Measurements from ENCODE around the gene BAIAP3.

Gene BAIAP3

DNA sequence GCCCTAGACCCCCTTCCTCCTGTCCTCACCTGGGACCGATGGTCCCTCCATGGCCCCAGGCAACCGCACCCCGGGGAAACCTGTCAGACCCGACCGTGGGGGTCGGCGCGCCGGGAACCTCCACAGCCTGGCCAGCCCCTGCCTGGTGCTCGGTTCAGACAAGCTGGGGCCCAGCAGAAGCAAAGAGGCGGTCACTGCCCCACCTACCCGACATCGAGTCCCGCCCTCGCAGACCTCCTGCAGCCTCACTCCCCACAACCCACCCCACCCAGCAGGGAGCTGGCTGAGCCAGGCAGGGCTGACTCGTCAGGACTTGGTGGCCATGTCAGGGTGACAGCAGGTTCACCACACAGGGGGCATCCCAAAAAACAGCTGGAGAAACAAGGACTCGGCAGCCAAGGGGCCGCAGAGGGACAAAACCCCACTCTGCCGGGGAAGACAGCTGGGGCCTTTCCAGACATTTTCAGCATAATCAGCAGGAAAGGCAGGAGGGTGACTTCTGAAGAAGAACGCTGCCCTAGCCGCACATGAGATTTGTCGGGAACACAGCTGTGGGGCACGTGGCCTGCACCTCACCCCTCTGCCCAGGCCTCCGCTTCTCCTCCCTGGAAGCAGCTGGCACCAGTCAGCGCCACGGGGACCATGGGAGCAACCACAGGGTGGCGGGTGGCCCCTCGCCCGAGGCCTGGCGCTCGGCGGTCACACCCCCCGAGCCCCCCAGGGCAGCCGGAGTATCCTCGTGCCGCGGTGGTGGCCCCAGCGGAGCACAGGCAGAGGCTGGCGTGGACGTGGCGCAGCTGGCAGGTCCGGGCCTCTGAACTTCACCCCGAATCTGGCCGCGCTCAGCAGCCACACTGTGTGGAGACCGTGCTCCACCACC lies 41.2 kb downstream of the BAIAP3 start:
- DNase-seq, result no peak

DNA sequence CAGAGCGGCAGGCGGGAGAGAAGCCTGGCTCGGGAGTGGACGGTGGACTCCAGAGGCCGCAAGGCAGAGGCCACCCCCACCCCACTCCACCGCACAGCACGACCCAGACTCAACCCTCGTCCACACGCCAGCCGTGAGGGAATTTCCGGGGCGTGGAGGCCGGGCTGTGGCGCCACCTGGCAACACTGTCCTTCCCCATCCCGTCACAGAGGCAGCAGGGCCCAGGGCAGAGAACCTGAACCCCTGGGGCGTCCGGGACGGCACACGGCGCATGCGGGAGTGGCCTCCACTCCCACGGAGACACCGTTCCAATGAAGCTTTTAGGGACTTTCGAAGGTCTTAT lies 41.8 kb downstream of the BAIAP3 start:
- no peak for DNase-seq

DNA sequence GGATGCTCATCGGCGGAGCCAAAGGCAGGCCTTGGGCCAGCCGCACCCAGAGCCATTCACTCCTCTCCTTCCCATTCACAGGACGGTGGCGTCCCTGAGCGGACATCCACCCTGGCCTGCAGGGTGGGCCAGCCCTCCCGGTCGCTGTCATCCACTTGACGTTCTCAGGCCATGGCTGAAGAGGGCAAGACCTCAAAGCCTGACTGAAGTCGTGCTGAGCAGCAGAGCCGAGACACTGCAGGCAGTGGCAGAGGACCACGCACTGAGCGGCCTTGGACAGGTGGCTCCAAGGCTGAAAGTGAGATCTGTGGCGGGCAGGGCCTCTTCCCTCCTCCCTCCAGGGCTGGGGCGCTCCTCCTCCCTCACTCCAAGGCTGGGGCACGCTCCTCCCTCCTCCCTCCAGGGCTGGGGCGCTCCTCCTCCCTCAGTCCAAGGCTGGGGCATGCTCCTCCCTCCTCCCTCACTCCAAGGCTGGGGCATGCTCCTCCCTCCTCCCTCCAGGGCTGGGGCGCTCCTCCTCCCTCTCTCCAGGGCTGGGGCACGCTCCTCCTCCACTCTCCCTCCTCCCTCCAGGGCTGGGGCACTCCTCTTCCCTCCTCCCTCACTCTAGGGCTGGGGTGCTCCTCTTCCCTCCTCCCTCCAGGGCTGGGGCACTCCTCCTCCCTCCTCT lies 42.4 kb downstream of the BAIAP3 start:
- DNase-seq, result no peak

DNA sequence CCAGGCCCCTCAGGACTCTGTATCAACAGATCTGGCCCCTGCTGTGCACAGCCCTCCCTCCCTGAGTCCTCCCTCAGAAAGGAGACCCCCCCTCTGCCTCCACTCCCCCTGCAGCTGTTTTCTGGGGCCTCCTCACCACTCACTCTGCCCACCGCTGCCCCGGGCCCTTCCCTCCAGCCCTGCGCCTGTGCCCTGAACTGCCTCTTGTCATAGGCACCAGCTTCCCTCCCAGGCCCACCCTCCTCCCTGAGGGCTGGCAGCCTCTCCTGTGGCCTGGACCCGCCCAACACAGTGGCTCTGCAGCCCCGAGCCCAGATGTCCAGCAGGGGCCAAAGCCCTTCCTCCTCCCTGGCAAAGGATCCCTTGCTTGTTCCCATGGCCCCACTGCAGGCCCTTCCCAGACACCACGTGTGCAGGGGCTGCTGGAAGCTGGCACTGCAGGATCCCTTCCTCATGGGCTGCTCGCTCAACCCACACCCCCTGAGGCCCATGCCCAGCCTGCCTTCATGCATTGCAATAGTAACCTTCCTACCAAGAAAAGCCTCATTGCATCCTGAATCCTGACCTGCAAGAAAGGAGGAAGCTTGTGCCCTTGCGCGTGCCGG lies 44.1 kb downstream of the BAIAP3 start:
- no peak for DNase-seq

DNA sequence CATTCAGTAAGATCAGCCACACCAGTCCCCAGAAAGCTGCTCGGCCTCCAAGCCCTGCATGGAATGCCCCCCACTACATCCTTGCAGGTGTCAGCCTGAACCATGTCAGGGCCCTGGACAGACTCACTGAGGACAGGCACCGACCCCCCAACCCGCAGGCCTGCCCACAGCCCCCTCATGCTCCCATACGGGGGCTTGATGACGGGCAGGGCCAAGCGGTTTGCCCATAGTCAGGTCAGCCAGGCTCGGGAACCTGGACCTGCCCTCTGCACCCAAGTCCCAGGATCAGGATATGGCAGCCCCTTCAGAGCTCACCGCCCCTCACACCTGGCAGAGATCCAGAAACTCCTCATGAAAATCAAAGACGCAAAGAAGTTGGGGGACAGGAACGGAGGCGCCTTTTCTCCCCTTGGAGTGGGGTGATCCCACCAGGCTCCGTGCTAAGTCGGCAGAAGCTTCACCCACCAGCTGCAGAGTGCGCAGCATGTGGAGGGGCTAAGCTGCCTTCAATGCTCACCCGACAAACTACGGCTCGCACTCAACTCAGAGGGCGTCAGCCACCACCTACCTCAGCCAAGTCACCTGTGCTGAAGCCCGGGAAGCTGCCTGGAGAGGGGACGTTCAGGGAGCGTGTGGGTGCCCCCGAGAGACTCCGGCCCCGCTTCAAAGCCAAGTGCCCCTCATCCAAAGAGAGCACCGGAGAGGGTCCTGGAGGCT lies 44.8 kb downstream of the BAIAP3 start:
- no peak for DNase-seq

DNA sequence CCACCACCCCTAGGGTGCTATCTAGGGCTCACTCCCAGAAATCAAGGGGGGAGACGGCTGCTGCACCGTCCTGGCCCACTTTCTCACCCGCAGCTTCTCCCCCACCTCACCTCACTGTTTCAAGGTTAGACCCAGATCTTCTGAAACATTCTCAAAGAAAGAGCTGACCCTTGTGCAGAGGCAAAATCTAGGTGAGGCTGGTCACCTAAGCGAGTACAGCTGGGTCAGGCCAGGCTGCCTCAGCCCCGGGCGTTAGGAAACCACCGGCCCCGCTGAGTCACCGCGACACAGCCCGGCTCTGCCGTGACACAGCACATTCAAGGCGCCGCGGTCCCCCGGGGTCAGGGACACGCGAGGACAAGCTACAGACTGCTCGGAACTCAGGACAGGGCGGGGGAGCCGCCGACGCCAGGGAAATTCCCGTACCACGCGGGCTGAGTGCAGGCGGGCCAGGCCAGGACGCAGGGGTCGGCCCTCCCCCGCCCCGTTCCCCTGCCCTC lies 45.4 kb downstream of the BAIAP3 start:
- peak; percentile 55 for DNase-seq

DNA sequence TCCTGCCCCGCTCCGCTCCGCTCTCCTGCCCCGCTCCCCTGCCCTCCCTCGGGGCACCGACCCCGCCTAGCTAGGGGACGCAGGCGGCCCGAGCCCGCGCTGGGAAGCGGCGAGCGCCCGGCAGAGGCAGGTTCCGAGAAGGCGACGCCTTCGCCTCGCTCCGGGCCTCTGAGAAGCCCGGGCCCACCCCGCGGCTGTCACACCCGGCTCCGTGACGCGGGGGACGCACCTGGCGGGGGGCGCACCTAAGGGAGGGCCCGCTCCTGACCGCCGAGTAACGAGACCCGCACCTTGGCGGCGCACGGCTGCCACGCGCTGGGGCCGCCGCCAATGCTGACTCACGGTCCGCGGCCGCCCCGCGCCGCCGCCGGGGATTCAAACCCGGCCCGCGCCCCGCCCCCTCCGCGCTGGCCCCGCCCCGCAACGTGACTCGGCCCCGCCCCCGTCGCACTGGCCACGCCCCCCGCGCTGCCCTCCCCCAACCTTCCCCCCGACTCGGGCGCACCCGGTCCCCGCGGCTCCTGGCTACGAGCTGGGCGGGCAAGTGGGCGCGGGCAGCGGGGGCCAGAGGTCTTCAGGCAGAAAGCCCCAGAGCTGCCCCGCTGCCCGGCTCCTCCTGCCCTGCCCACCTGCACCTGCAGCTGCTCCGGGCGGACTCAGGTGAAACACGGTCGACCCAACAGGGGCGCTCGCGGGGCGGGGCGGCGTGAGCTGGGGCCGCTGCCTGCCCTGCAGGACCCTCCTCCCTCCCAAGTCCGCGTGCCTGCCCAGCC lies 46.0 kb downstream of the BAIAP3 start:
- peak; percentile 47 for DNase-seq

DNA sequence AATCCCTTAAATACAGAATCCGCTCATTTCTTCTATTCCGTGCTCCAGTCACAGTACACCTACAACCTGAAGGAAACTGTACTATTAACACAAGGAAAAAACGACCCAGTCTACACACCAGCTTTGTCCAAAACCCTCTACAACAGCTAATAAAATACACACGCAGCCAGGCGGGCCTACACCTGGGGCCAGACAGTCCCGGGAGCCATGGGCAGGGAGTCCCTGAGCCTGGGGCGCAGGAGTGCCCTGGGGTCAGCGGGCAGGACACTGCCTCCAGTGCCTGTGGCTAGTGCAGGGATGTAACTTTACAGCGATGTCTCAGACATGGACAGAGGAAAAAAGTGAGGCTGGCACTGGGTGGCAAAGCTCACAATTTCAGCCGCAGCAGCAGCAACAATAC lies 46.8 kb downstream of the BAIAP3 start:
- DNase-seq, result no peak

DNA sequence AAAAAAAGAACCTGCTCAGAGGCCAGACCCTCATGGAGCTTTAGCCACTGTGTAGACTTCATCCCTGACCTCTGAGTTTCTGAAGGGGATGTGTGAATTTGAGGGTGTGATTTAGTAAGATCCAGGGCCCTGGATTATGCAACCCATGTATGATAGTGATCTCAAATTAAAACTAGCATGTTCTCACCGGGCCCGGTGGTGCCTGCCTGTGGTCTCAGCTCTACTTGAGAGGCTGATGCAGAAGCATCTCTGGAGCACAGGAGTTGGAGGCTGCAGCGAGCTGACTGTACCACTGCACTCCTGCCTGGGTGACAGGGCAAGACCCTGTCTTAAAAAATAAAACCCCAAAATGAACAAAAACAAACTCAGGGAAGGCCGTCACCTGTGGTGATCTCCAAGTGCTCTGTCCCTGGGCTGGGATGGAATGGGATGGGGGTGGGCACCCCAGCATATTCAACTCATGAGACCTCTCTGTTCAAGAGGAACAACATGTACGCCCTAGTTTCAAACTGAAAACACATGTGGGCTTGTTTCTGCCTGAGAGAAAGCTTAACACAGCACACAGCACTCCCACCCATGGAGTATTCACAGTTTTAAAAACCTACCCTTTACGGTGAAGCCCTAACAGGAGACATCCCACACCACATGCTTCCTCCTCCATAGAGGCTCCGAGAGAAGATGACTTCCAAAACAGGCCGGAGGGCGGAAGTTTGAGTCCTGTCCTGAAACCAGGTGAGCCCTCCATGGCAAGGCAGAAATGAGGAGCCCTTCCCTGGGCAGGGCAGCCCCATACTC lies 48.4 kb downstream of the BAIAP3 start:
- no peak for DNase-seq

DNA sequence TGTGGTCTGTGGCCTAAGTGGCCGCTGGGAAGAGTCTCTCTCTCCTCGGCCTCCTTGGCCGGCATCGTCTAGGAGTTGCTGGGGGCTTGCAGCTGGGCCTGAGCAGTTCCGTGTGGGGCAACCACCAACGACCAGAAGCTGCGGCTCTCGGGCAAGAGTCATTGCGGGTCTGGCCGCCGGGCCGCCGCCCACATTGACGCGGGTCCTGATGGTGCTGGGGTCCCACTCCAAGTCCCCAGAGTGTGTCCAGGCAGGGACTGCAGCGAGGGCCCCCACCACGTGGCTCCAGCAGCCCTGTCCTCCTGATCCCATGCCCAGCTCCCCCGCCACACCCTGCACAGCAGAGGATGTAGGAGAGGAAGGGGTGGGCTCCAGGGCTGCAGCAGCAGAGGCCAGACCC lies 50.1 kb downstream of the BAIAP3 start:
- no peak for DNase-seq

DNA sequence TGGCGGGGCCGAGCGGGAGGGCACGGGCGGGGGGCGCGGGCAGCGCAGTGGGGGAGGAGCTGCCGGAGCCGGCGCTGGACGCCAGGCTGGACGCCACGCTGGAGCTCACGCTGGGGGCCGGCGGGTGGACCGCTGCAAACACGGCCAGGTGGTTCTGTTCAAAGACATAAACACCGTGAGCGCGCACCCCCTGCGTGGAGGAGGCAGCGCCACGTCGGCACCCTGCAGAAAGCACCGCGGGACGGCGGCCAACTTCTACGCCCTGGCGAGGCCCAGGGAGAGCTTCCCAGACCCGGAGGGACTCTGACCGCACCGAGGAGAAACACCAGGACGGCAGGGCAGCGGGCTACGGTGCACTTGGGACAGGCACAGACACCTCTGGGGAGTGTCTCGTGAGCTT lies 51.8 kb downstream of the BAIAP3 start:
- no peak for DNase-seq

DNA sequence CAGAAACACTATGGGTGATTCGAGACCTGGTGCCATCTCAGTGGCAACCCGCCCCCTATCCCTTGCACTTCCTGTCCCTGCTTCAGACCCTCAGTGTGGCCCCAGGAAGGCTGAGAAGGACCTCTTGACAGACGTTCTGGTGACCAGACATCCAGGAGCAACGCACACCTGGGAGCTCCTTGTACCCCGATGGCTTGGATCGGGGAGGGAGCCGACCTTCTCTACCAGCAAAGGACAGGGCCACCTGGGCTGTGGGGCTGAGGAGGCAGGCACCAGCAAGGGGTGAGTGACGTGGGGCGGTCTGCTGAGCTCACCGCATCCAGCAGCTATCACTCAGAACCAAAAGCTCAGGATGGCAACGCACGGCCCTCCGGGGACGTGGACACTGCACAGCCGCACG lies 53.9 kb downstream of the BAIAP3 start:
- no peak for DNase-seq

DNA sequence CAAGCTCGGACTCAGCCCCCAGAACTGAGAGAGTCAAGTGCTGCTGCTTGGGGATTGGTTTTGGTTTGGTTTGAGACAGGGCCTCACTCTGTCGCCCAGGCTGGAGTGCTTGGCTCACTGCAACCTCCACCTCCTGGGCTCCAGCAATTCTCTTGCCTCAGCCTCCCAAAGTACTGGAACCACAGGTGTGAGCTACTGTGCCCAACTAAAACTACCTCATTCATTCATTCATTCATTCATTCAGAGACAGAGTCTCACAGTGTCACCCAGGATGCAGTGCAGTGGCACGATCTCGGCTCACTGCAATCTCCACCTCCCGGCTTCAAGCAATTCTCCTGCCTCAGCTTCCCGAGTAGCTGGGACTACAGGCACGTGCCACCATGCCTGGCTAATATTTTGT lies 56.3 kb downstream of the BAIAP3 start:
- DNase-seq, result no peak

DNA sequence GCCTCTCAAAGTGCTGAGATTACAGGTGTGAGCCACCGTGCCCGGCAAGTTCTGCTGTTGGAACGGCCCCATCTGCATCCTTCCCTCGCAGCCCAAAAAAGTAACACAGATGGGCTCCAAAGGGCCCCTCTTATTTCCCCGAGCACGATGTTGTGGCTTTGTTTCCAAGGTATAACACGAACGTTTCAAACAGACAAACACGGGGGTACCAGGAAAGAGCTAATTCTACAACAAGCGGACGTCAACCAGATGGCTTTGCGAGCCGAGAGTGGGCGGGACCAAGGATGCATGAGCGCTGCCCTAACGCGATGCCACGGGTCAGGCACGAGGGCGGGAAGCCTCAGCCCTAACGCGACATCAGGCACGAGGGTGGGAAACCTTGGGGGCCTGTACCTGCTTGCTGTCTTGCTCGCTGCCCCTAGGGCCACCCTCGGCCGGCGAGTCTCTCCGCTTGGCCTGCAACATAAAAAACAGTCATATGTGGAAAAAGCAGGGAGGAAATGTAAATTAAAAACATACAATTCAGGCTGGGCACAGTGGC lies 56.9 kb downstream of the BAIAP3 start:
- no peak for DNase-seq

DNA sequence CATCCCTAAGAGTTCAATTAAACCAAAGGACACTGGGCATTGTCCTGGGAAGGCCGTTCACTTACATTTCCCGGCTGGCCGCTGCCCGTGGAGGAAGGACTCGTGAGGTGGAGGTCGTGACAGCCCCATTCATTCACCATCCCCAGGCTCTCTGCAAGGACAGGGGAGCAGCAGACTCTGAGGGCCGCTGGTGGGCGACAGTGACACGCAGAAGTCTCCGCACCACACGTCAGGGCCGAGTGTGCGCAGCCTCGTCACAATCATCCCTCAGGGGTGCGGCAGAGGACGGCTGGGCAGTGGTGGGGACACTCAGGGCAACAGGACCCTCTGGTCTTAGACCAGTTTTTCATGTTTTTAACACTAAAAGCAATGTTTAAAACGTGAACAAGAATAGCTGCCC lies 59.4 kb downstream of the BAIAP3 start:
- DNase-seq, result no peak

DNA sequence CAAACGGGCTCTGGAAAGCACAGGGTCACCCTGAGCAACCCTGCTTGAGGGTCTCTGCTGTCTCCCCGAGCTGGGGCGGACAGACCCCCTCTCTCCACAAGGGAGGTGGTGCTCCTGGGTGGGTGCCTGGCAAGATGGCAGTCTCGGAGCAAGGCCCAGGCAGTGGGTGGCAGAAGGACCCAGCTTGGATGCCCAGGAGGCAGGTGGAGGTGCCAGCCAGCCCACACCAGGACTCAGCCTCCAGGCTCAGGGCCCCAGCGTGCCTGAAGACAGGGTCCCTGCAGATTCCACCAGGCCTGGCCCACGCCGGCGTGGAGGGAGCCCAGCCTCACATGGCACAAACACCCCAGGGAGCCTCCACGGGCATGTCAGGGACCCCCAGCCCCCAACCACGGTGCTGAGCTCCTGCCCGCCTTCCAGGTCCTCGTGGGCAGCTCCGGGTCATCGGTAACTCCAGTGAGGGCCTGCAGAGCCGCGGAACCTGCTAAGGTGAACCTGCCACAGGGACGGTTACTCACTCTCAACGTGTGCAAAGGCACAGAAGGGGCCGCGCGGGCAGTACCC lies 60.2 kb downstream of the BAIAP3 start:
- no peak for DNase-seq

DNA sequence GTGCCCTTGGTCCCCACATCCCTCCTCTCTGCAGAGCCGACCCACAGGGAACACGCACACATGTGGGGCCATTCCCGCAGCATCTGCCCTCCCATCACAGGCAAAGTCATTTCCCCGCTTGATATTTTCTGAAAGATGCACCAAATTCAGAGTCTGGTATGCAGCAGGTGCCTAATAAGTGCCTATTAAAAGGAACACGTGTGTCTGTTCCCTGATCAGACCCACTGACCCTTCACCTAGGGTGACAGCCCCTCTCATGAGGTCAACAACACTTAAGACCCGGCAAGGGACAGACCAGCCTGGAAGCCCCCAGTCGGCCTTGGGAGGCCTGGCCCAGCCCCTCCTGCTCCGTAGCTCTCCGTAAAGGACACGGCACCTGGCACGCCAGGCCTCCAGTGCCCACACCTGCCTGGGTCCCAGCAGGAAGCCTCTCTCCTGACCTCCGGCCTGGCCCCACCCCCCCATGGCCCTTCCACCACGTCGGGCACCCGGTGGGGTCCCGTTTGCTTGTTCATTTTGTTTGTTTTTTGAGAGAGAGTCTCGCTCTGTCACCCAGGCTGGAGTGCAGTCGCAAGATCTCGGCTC lies 61.0 kb downstream of the BAIAP3 start:
- no peak for DNase-seq

DNA sequence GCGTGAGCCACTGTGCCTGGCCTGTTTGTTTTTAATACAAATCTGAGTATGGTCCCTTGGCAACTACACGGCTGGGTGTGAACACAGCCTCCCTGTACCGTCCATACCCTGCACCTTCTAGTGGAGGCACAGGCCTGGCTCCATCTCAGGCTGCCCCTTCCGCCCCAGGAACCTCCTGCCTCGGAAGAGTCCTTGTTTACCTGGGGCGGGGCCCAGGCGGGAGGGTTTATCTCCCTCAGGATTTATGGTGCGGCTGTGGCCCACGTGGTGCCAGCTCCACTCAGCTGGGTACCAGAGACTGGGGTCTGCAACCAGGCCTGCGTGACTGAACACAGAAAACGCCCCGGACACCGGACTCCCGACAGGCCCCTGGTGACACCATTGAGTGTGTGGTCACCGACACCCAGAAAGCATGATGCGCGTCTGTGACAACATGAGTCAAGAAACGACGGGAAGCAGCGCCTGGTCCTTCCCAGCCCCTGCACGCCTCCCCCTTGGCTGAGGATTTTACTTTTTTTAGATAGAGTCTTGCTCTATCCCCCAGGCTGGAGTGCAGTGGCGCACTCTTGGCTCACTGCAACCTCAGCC lies 62.1 kb downstream of the BAIAP3 start:
- DNase-seq, result no peak

DNA sequence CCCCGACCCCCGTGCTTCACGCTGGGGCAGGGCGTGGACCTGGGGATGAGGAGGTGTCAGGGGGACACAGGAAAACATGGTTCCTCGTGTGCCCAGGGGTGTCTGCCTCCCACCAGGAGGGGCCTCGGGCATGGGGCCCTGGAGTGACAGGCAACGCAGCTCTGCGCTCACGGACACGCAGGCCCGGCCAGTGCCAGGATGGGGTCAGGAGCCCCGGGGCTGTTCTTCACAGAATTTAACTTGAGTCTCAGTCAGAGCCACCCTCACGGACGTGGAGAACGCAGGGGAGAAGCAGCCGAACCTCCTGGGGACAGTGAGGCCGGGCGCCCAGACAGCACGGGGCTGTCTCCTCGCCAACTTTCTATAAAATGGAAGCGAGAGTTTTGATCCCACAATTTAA lies 64.3 kb downstream of the BAIAP3 start:
- no peak for DNase-seq

DNA sequence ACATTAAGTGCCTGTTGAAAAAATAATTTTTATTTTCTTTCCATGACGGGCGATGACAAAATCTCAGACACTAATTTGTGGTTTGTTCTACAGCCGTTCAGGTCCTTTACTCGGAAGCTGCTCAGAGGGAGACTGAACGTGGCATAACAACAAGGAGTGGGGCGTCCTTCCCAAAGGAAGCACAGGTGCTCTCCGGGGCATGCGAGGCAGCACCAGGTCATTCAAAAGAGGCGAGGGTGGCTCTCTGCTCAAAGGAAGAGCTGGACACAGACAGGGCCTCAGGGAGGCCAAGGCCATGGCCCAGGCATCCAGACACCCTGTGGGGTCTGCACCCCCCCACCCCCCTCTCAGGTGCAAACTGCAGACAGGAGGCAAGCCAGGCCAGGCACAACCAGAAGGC lies 64.9 kb downstream of the BAIAP3 start:
- DNase-seq, result no peak
